Nephron (organoid): ENCODE results near the gene TSPAN15.
"Not testable (repeated sequence)": the region's sequence is repeated elsewhere in the genome, so short reads cannot be mapped to it uniquely, and the experiment has no call there.

ENCODE experiments used
- H3K27ac Mint-ChIP-seq, 3 experiments: 2 replicates each; pipeline ENCODE4 v1.8.0; 2020; ENCODE audit warnings: mixed read lengths in 3 of 3, mild to moderate bottlenecking in 2 of 3, moderate library complexity in 1 of 3
- H3K27me3 Mint-ChIP-seq: 2 replicates; pipeline ENCODE4 v1.8.0; 2021; ENCODE audit warnings: low read depth, mild to moderate bottlenecking, moderate library complexity, mixed read lengths
- H3K36me3 Mint-ChIP-seq: 2 replicates; pipeline ENCODE4 v1.8.0; 2020; ENCODE audit warnings: low read depth, mixed read lengths
- H3K4me1 Mint-ChIP-seq: 2 replicates; pipeline ENCODE4 v1.8.0; 2020; ENCODE audit warnings: mixed read lengths
- H3K4me3 Mint-ChIP-seq, 3 experiments: 2 replicates each; pipeline ENCODE4 v1.8.0; 2020; ENCODE audit warnings: mild to moderate bottlenecking in 3 of 3, mixed read lengths in 3 of 3, moderate library complexity in 2 of 3
- H3K9me3 Mint-ChIP-seq: 2 replicates; pipeline ENCODE4 v1.8.0; 2020; ENCODE audit warnings: mixed read lengths
- CTCF ChIP-seq, 3 experiments: fragments of 200-600 bp; sonication (generic); IDR thresholded peaks; one replicate each; pipeline ENCODE4 v1.5.0; 2021; ENCODE audit warnings: antibody characterized with exemption in 3 of 3; ENCODE audit not compliant: unreplicated experiment in 3 of 3

The TSPAN15 gene

DNA sequence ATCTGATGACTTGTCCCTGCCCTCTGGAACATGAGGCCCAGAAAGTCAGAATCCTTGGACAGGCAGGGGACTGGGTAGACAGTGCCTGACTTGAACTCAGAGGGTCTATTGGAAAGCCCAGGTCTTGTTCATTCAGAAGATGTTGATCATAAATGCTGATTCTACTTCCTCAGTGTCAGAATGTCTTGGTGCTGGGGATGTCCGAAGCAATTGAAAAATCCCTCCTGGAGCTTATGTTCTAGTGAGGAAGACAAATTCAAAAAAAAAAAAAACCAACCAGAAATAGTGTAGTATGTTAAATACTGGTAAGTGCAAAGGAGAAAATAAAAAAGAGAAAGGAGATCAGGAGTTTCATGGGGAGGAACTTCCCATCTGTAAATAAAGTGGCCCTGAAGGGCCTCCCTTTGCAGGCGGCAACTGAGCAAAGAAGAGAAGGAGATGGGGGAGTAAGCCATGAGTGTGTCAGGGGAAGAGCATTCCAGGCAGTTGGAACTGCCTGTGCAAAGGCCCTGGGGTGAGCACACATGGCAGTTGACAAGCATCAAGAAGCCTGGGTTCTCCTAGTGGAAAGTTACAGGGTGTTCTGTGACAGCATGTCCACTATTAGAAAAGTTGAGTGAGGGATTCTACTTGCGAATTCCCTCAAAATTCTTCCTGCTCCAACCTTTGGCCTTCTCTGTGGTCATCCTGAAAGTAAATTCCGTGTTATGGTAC, 30.7 kb downstream of the TSPAN15 start:
- peaks cover 16% of the 10 kb centered on the region for H3K27me3 Mint-ChIP-seq
- TF ChIP-seq CTCF (IDR thresholded peaks at IDR 0.05; ENCODE audit: unreplicated experiment in 3 of 3), result no peak
- H3K4me1 Mint-ChIP-seq, result peaks cover 56% of the 10 kb centered on the region
- no peak overlapping the region for H3K4me3 Mint-ChIP-seq
- H3K9me3 Mint-ChIP-seq, result no peaks in the 10 kb centered on the region
- H3K36me3 Mint-ChIP-seq, result peaks cover 2% of the 10 kb centered on the region
- no peak overlapping the region for H3K27ac Mint-ChIP-seq

- peaks cover 45% of the 10 kb centered on the region for H3K4me1 Mint-ChIP-seq
- peaks cover 18% of the 10 kb centered on the region for H3K36me3 Mint-ChIP-seq
- TF ChIP-seq CTCF (IDR thresholded peaks at IDR 0.05; ENCODE audit: unreplicated experiment in 3 of 3), result no peak
- H3K27ac Mint-ChIP-seq, result no peak overlapping the region
- H3K27me3 Mint-ChIP-seq, result peaks cover 11% of the 10 kb centered on the region
- peaks cover 12% of the 10 kb centered on the region for H3K9me3 Mint-ChIP-seq
- no peak overlapping the region for H3K4me3 Mint-ChIP-seq
Measured at GRCh38 chr10:69483963-69484362, 32.7 kb downstream of the TSPAN15 start.

GRCh38 chr10:69484736-69485135, 33.5 kb downstream of the TSPAN15 start:
- Mint-ChIP-seq H3K27ac (no peak overlapping the region), H3K27me3 (peaks cover 11% of the 10 kb centered on the region), H3K9me3 (peaks cover 12% of the 10 kb centered on the region), H3K36me3 (peaks cover 18% of the 10 kb centered on the region), H3K4me1 (peaks cover 37% of the 10 kb centered on the region), H3K4me3 (no peak overlapping the region)
- no peak for TF ChIP-seq CTCF (IDR thresholded peaks at IDR 0.05; ENCODE audit: unreplicated experiment in 3 of 3)

GRCh38 chr10:69486922-69487730, 35.9 kb downstream of the TSPAN15 start:
- peaks cover 18% of the 10 kb centered on the region for H3K36me3 Mint-ChIP-seq
- H3K27ac Mint-ChIP-seq, result no peak overlapping the region
- H3K4me3 Mint-ChIP-seq, result no peak overlapping the region
- H3K4me1 Mint-ChIP-seq, result peaks cover 22% of the 10 kb centered on the region
- TF ChIP-seq CTCF (IDR thresholded peaks at IDR 0.05; ENCODE audit: unreplicated experiment in 3 of 3), result no peak
- peaks cover 7% of the 10 kb centered on the region for H3K27me3 Mint-ChIP-seq
- H3K9me3 Mint-ChIP-seq, result peaks cover 12% of the 10 kb centered on the region

DNA sequence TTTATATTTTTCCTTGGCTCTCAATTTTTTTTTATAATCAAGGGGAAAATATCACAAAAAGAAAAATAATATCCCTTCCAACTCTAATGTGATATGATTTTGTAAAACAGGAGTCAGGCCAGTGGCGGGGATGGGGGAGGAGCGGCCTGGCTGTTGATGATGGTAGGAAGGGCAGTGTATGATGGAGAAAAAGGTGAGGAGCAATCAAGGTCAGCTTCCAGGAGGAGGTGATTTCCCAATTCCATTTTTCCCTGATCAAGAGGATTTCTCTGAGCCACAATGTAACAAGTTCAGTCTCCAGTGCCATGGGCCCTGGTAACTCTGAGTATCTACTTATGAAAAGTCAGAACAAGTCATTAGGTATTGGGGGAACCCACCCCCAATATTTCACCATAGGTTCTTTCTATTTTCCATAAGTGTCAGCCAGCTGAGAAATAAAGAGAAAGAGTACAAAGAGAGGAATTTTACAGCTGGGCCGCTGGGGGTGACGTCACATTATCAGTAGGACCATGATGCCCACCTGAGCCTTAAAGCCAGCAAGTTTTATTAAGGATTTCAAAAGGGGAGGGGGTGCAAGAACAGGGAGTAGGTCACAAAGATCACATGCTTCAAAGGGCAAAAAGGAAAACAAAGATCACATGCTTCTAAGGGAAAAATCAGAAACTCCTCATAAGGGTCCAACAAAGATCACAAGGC, 37.0 kb downstream of the TSPAN15 start:
- Mint-ChIP-seq H3K36me3 (peaks cover 18% of the 10 kb centered on the region), H3K4me1 (peaks cover 27% of the 10 kb centered on the region), H3K9me3 (peaks cover 12% of the 10 kb centered on the region)
- not testable (repeated sequence) for H3K27me3 Mint-ChIP-seq, H3K4me3 Mint-ChIP-seq, H3K27ac Mint-ChIP-seq

- H3K27ac Mint-ChIP-seq, result not testable (repeated sequence)
- peaks cover 18% of the 10 kb centered on the region for H3K36me3 Mint-ChIP-seq
Measured at GRCh38 chr10:69488856-69489255, 37.6 kb downstream of the TSPAN15 start.

More at GRCh38 chr10:69488856-69489255, 37.6 kb downstream of the TSPAN15 start:
- H3K9me3 Mint-ChIP-seq, result peaks cover 12% of the 10 kb centered on the region
- not testable (repeated sequence) for H3K4me3 Mint-ChIP-seq, H3K27me3 Mint-ChIP-seq
- peaks cover 27% of the 10 kb centered on the region for H3K4me1 Mint-ChIP-seq
